ENCODE results near the gene CDHR1. TPM values are rescaled to one million over a fixed set of nuclear protein-coding genes. Genes with fewer than 3 reads are reported as not detected.

The CDHR1 gene
- total and polyA plus RNA-seq, 2 of the 8 experiments (the other 6 are each of a cell fraction or from before 2014, with no cell fraction given), result 3.9 to 10.5 TPM

DNA sequence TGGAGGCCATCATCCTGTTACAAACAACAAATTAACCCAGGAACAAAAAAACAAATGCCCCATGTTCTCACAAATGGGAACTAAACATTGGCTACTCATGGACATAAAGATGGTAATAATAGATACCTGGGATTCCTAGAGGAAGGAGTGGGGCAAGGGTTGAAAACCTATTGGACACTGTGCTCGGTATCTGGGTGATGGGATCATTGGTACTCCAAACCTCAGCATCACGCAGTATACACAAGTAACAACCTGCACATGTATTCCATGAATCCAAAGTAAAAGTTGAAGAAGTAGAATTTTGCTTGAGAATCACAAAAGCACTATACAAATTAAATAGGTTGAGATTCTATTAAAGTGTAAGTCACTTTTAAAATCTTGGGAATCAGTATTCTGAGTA is 38.3 kb upstream of the CDHR1 start (continued):
- TF ChIP-seq BCL11A (IDR thresholded peaks at IDR 0.05; ENCODE audit: low read depth in 2 of 2, low read length in 2 of 2), result no peak
- no peak for TF ChIP-seq PHF8 (conservative IDR thresholded peaks at IDR 0.05; ENCODE audit: low read depth, low read length)
- TF ChIP-seq CEBPB (IDR thresholded peaks at IDR 0.05; ENCODE audit: low read depth, low read length), result no peak

Measured in H1 (cell line).